HCT116 (cell line): ENCODE measurements around the gene WDR5. TPM values are rescaled to one million over a fixed set of nuclear protein-coding genes. Genes with fewer than 3 reads are reported as not detected.

Experiments used
- ATAC-seq: fragments of 200-7000 bp; cut with Tn5 transposase; 2 replicates; pipeline ENCODE4 v1.9.1; 2020; ENCODE audit warnings: mild to moderate bottlenecking, moderate library complexity
- BruUV-seq: library from RNA; stranded (reverse); fragments of 400-500 nt; replicated peaks from 2 replicates; lab custom pipeline; 2021; lab: Mats Ljungman, UMichigan
- CTCF ChIA-PET: fragments of 300-600 bp; sonication (Branson Sonifier 250); formaldehyde crosslinking; loops from one replicate; lab custom pipeline; 2021; ENCODE audit warnings: antibody characterized with exemption; lab: Charles Lee
- POLR2A ChIA-PET: fragments of 300-600, 350-600 bp; sonication (Branson Sonifier 250); formaldehyde crosslinking; loops from one replicate; lab custom pipeline; 2021; ENCODE audit warnings: antibody characterized with exemption; lab: Charles Lee
- RAD21 ChIA-PET, 2 experiments: fragments of 300-600 bp; sonication (Branson Sonifier 250); formaldehyde crosslinking; loops; one replicate each; lab custom pipeline; 2023; ENCODE audit warnings: low total read pairs in 2 of 2; ENCODE audit not compliant: uncharacterized antibody in 2 of 2, unreplicated experiment in 2 of 2, low non-redundant PET in 1 of 2; lab: Charles Lee
- DNase-seq: peaks from one replicate; pipeline ENCODE4 v3.0.0-alpha.2; 2010; ENCODE audit warnings: low read depth, low spot score
- H2AFZ ChIP-seq: fragments of 200-600 bp; shearing (Covaris generic), sonication (generic); 2 replicates; pipeline ENCODE4 v1.6.1; 2017; ENCODE audit warnings: low read depth, mixed run types, mixed read lengths, antibody characterized with exemption, low read length; ENCODE audit not compliant: poor library complexity, severe bottlenecking
- H3K27ac ChIP-seq: 2 replicates; pipeline ENCODE4 v1.5.1; 2012; ENCODE audit warnings: low read depth, low read length
- H3K27me3 ChIP-seq: fragments of 200-600 bp; sonication (generic); 2 replicates; pipeline ENCODE4 v1.6.1; 2016; ENCODE audit warnings: mixed run types, low read length, mixed read lengths; ENCODE audit not compliant: insufficient read depth
- H3K36me3 ChIP-seq, 2 experiments: fragments of 200-500 bp in 1 of 2; fragments of 200-600 bp in 1 of 2; sonication (Bioruptor generic) in 1 of 2; sonication (generic) in 1 of 2; 2 replicates each; pipeline versions ENCODE4 v1.5.1 to v1.6.1; 2014 to 2016; ENCODE audit warnings: low read length in 2 of 2, inconsistent platforms in 1 of 2, mixed read lengths in 1 of 2, mixed run types in 1 of 2; ENCODE audit not compliant: insufficient read depth in 2 of 2, control insufficient read depth in 1 of 2
- H3K4me1 ChIP-seq, 2 experiments: fragments of 200-600 bp in 1 of 2; sonication (generic) in 1 of 2; 2 replicates each; pipeline versions ENCODE4 v1.5.1 to v1.6.1; 2012 to 2017; ENCODE audit warnings: low read length in 2 of 2, inconsistent platforms in 1 of 2, mild to moderate bottlenecking in 1 of 2, mixed read lengths in 1 of 2, mixed run types in 1 of 2, moderate library complexity in 1 of 2; ENCODE audit not compliant: insufficient read depth in 2 of 2, control insufficient read depth in 1 of 2
- H3K4me2 ChIP-seq: fragments of 200-600 bp; sonication (generic); 2 replicates; pipeline ENCODE4 v1.6.1; 2017; ENCODE audit warnings: mixed run types, low read length, mixed read lengths
- H3K4me3 ChIP-seq, 2 experiments: fragments of 200-600 bp in 1 of 2; sonication (generic) in 1 of 2; replicated peaks in 1 of 2; 2 replicates each; pipeline ENCODE4 v1.5.1; 2011 to 2016; ENCODE audit warnings: low read length in 2 of 2, control low read depth in 1 of 2, low read depth in 1 of 2, mild to moderate bottlenecking in 1 of 2, mixed read lengths in 1 of 2, mixed run types in 1 of 2
- H3K79me2 ChIP-seq: fragments of 200-600 bp; sonication (generic); 2 replicates; pipeline ENCODE4 v1.6.1; 2017; ENCODE audit warnings: mild to moderate bottlenecking, mixed run types, low read length, moderate library complexity, mixed read lengths; ENCODE audit not compliant: insufficient read depth
- H3K9ac ChIP-seq: fragments of 200-600 bp; sonication (generic); 2 replicates; pipeline ENCODE4 v1.6.1; 2016; ENCODE audit warnings: low read length, mixed read lengths
- H3K9me2 ChIP-seq: fragments of 200-600 bp; sonication (generic), shearing (Covaris generic); 2 replicates; pipeline ENCODE4 v1.6.1; 2017; ENCODE audit warnings: mixed run types, mild to moderate bottlenecking, moderate library complexity; ENCODE audit not compliant: insufficient read depth
- H3K9me3 ChIP-seq, 2 experiments: fragments of 200-500 bp in 1 of 2; fragments of 200-600 bp in 1 of 2; sonication (Bioruptor generic) in 1 of 2; sonication (generic) in 1 of 2; 2 replicates each; pipeline ENCODE4 v1.6.1; 2014 to 2017; ENCODE audit warnings: low read length in 2 of 2, mixed read lengths in 2 of 2, inconsistent platforms in 1 of 2, low read depth in 1 of 2, mild to moderate bottlenecking in 1 of 2, mixed run types in 1 of 2, moderate library complexity in 1 of 2; ENCODE audit not compliant: control insufficient read depth in 1 of 2, insufficient read depth in 1 of 2
- H4K20me1 ChIP-seq: fragments of 200-600 bp; sonication (generic), shearing (Covaris generic); 2 replicates; pipeline ENCODE4 v1.6.1; 2017; ENCODE audit warnings: mixed run types, mild to moderate bottlenecking, moderate library complexity; ENCODE audit not compliant: insufficient read depth
- ATF3 ChIP-seq: IDR thresholded peaks from 2 replicates; pipeline ENCODE4 v1.6.1; 2012
- CBX3 ChIP-seq: IDR thresholded peaks from 2 replicates; pipeline ENCODE4 v1.6.1; 2012; ENCODE audit warnings: low read depth
- EGR1 ChIP-seq: IDR thresholded peaks from 2 replicates; pipeline ENCODE4 v1.6.1; 2012; ENCODE audit warnings: low read depth
- EZH2phosphoT487 ChIP-seq: fragments of 200-600 bp; IDR thresholded peaks from 2 replicates; pipeline ENCODE4 v1.6.1; 2018; ENCODE audit warnings: antibody characterized with exemption, borderline replicate concordance
- FOSL1 ChIP-seq: IDR thresholded peaks from 2 replicates; pipeline ENCODE4 v1.6.1; 2012; ENCODE audit warnings: low read depth
- JUND ChIP-seq: IDR thresholded peaks from 2 replicates; pipeline ENCODE4 v1.6.1; 2012
- MAX ChIP-seq: IDR thresholded peaks from 2 replicates; pipeline ENCODE4 v1.6.1; 2012
- POLR2A ChIP-seq: IDR thresholded peaks from 2 replicates; pipeline ENCODE4 v1.7.0; 2011; ENCODE audit warnings: borderline replicate concordance; ENCODE audit not compliant: insufficient read depth, insufficient read length; ENCODE audit errors: extremely low read depth
- POLR2AphosphoS5 ChIP-seq: IDR thresholded peaks from 2 replicates; pipeline ENCODE4 v1.6.1; 2011; ENCODE audit warnings: mild to moderate bottlenecking, low read depth, low read length, moderate library complexity
- SRF ChIP-seq: IDR thresholded peaks from 2 replicates; pipeline ENCODE4 v1.6.1; 2012; ENCODE audit warnings: low read depth
- TCF7L2 ChIP-seq: IDR thresholded peaks from 2 replicates; pipeline ENCODE4 v1.7.0; 2011; ENCODE audit warnings: borderline replicate concordance, inconsistent platforms; ENCODE audit not compliant: insufficient read depth, insufficient read length; ENCODE audit errors: extremely low read depth
- ZBTB33 ChIP-seq: IDR thresholded peaks from 2 replicates; pipeline ENCODE4 v1.6.1; 2011; ENCODE audit warnings: mild to moderate bottlenecking, low read length, moderate library complexity; ENCODE audit not compliant: insufficient replicate concordance; ENCODE audit errors: extremely low read depth
- ZFX ChIP-seq: fragments of 450-650 bp; IDR thresholded peaks from 2 replicates; pipeline ENCODE4 v1.6.1; 2017
- ZNF274 ChIP-seq: fragments of 200-500 bp; sonication (Bioruptor generic); IDR thresholded peaks from 2 replicates; pipeline ENCODE4 v1.6.1; 2014; ENCODE audit warnings: mild to moderate bottlenecking, low read depth, low read length, inconsistent platforms
- intact Hi-C: fragments of 100-400 bp; cut with micrococcal nuclease; formaldehyde crosslinking; loops from 2 replicates; pipeline ENCODE4 v1.10.0; 2022
- total RNA-seq: library from RNA; stranded (reverse); gene quantifications from one replicate; pipeline ENCODE4 v1.2.1, GENCODE V29; 2021; ENCODE audit not compliant: unreplicated experiment

The WDR5 gene
- total RNA-seq, 1 experiment from 2014 or later, result 55.8 TPM

GRCh38 chr9:134205672-134206310, 69.9 kb downstream of the WDR5 start:
- no peaks in the 10 kb centered on the region for H3K9me3 ChIP-seq
- H3K79me2 ChIP-seq, result no peaks in the 10 kb centered on the region
- no TSS peak for BruUV-seq
- H2AFZ ChIP-seq, result no peak overlapping the region
- H3K9ac ChIP-seq, result no peak overlapping the region
- H4K20me1 ChIP-seq, result no peaks in the 10 kb centered on the region
- no peak for DNase-seq
- H3K9me2 ChIP-seq, result no peaks in the 10 kb centered on the region
- no peak overlapping the region for H3K4me3 ChIP-seq
- ChIA-PET RAD21 (no interaction called here), POLR2A (no interaction called here)
- TF ChIP-seq JUND, result no peak
- no peak for TF ChIP-seq EZH2phosphoT487
- TF ChIP-seq TCF7L2, result no peak
- no peak for TF ChIP-seq CBX3
- no peak for TF ChIP-seq ZNF274
- no peak for TF ChIP-seq MAX
- TF ChIP-seq, all 23 proteins: peak for 0
- Histone ChIP-seq H3K27ac (no peak overlapping the region), H3K27me3 (no peaks in the 10 kb centered on the region), H3K4me2 (no peak overlapping the region), H3K4me1 (no peaks in the 10 kb centered on the region), H3K36me3 (no peaks in the 10 kb centered on the region)
- no peak for ATAC-seq
- CTCF ChIA-PET, result no interaction called here
- intact Hi-C loops, result no loop called here

- Histone ChIP-seq H4K20me1 (no peaks in the 10 kb centered on the region), H3K79me2 (no peaks in the 10 kb centered on the region), H3K9ac (no peak overlapping the region), H3K9me3 (no peaks in the 10 kb centered on the region), H3K27ac (no peak overlapping the region), H3K9me2 (no peaks in the 10 kb centered on the region), H2AFZ (no peak overlapping the region), H3K36me3 (no peaks in the 10 kb centered on the region), H3K4me1 (no peaks in the 10 kb centered on the region), H3K4me3 (no peak overlapping the region), H3K27me3 (no peaks in the 10 kb centered on the region), H3K4me2 (no peak overlapping the region)
- no peak for ATAC-seq
- ChIA-PET RAD21 (no interaction called here), POLR2A (no interaction called here), CTCF (no interaction called here)
- no TSS peak for BruUV-seq
- intact Hi-C loops, result no loop called here
- TF ChIP-seq POLR2A (no peak), POLR2AphosphoS5 (no peak), FOSL1 (no peak), EGR1 (no peak), JUND (no peak), SRF (no peak), CBX3 (no peak), MAX (no peak), ZFX (no peak), EZH2phosphoT487 (no peak), ATF3 (no peak), ZBTB33 (no peak)
- DNase-seq, result no peak
Observed at GRCh38 chr9:134206311-134207300, 70.7 kb downstream of the WDR5 start.
